Panc1 (cell line): Measurements from ENCODE around the gene C1QA. TPM values are rescaled to one million over a fixed set of nuclear protein-coding genes. Genes with fewer than 3 reads are reported as not detected.

ENCODE experiments used
- ATAC-seq: fragments of 200-7000 bp; cut with Tn5 transposase; 2 replicates; pipeline ENCODE4 v1.9.1; 2020; ENCODE audit warnings: mild to moderate bottlenecking, moderate library complexity
- BruUV-seq: library from RNA; stranded (reverse); fragments of 400-500 nt; replicated peaks from 2 replicates; lab custom pipeline; 2021; lab: Mats Ljungman, UMichigan
- CTCF ChIA-PET: fragments of 300-600 bp; sonication (Branson Sonifier 250); formaldehyde crosslinking; loops from one replicate; lab custom pipeline; 2022; ENCODE audit warnings: antibody characterized with exemption; lab: Charles Lee
- POLR2A ChIA-PET: fragments of 300-600 bp; sonication (Branson Sonifier 250); formaldehyde crosslinking; loops from one replicate; lab custom pipeline; 2022; ENCODE audit warnings: antibody characterized with exemption; lab: Charles Lee
- DNase-seq: peaks from one replicate; pipeline ENCODE4 v3.0.0-alpha.2; 2010; ENCODE audit warnings: low read depth, low spot score
- H3K27ac ChIP-seq: 2 replicates; pipeline ENCODE4 v1.5.1; 2011; ENCODE audit warnings: mild to moderate bottlenecking, low read length, inconsistent platforms
- H3K27me3 ChIP-seq: fragments of 200-500 bp; sonication (Bioruptor generic); 2 replicates; pipeline ENCODE4 v1.6.0; 2014; ENCODE audit warnings: low read length, inconsistent platforms; ENCODE audit not compliant: control insufficient read depth, insufficient read depth
- H3K36me3 ChIP-seq: fragments of 200-500 bp; sonication (Bioruptor generic); 2 replicates; pipeline ENCODE4 v1.5.1; 2014; ENCODE audit warnings: inconsistent platforms, mild to moderate bottlenecking, low read length, moderate library complexity; ENCODE audit not compliant: control insufficient read depth, insufficient read depth
- H3K4me1 ChIP-seq: 2 replicates; pipeline ENCODE4 v1.5.1; 2011; ENCODE audit warnings: inconsistent platforms, mild to moderate bottlenecking, low read length, moderate library complexity; ENCODE audit not compliant: control insufficient read depth, insufficient read depth
- H3K4me3 ChIP-seq, 2 experiments: 2 replicates each; pipeline ENCODE4 v1.5.1; 2011 to 2012; ENCODE audit warnings: low read depth in 2 of 2, low read length in 2 of 2, mild to moderate bottlenecking in 2 of 2, inconsistent platforms in 1 of 2, moderate library complexity in 1 of 2
- H3K9me3 ChIP-seq: fragments of 200-500 bp; sonication (Bioruptor generic); 2 replicates; pipeline ENCODE4 v1.5.1; 2014; ENCODE audit warnings: low read depth, mild to moderate bottlenecking, inconsistent platforms, low read length, moderate library complexity; ENCODE audit not compliant: control insufficient read depth, insufficient read depth
- CTCF ChIP-seq: fragments of 450-650 bp; IDR thresholded peaks from 2 replicates; pipeline ENCODE4 v1.5.1; 2017; ENCODE audit warnings: mild to moderate bottlenecking
- POLR2AphosphoS5 ChIP-seq: IDR thresholded peaks from 2 replicates; pipeline ENCODE4 v1.6.1; 2012; ENCODE audit warnings: mild to moderate bottlenecking, low read depth, low read length, moderate library complexity
- REST ChIP-seq, 2 experiments: IDR thresholded peaks; 2 replicates each; pipeline ENCODE4 v1.6.1; 2011 to 2012; ENCODE audit warnings: low read depth in 2 of 2, control low read depth in 1 of 2, low read length in 1 of 2, mild to moderate bottlenecking in 1 of 2, moderate library complexity in 1 of 2; ENCODE audit not compliant: insufficient read depth in 1 of 2
- SIN3A ChIP-seq: IDR thresholded peaks from 2 replicates; pipeline ENCODE4 v1.6.1; 2012; ENCODE audit warnings: low read depth, mild to moderate bottlenecking, low read length, moderate library complexity, borderline replicate concordance; ENCODE audit not compliant: insufficient read depth
- TCF7L2 ChIP-seq: IDR thresholded peaks from 2 replicates; pipeline ENCODE4 v1.6.1; 2011; ENCODE audit warnings: mild to moderate bottlenecking, low read depth, low read length, inconsistent platforms
- in situ Hi-C: cut with HindIII; loops from 2 replicates; pipeline ENCODE4 v1.10.0; 2016; ENCODE audit warnings: low sequenced_read_pairs, low pct_unique_long_range_greater_than_20kb
- intact Hi-C: fragments of 100-400 bp; cut with micrococcal nuclease; formaldehyde crosslinking; loops from one replicate; pipeline ENCODE4 v1.10.0; 2022; ENCODE audit not compliant: unreplicated experiment
- total RNA-seq: library from RNA; stranded (reverse); gene quantifications from one replicate; pipeline ENCODE4 v1.2.1, GENCODE V29; 2021; ENCODE audit not compliant: unreplicated experiment

The C1QA gene
- total RNA-seq, 1 experiment from 2014 or later: 0.41 TPM

GRCh38 chr1:22636927-22637326 is 499 bp downstream of the C1QA start:
- Histone ChIP-seq H3K4me3 (no peak overlapping the region), H3K9me3 (no peaks in the 10 kb centered on the region), H3K27me3 (peaks cover 3% of the 10 kb centered on the region), H3K36me3 (no peaks in the 10 kb centered on the region), H3K27ac (no peak overlapping the region), H3K4me1 (no peaks in the 10 kb centered on the region)
- in situ Hi-C loops (no loop called here), intact Hi-C loops (no loop called here)
- DNase-seq: no peak
- ChIA-PET CTCF (no interaction called here), POLR2A (no interaction called here)
- ATAC-seq: no peak
- BruUV-seq: no TSS peak
- TF ChIP-seq CTCF (no peak), SIN3A (no peak), POLR2AphosphoS5 (no peak), TCF7L2 (no peak), REST (IDR thresholded peaks at IDR 0.05; ENCODE audit: insufficient read depth in 1 of 2, low read depth in 2 of 2, low read length in 1 of 2) (no peak)

DNA sequence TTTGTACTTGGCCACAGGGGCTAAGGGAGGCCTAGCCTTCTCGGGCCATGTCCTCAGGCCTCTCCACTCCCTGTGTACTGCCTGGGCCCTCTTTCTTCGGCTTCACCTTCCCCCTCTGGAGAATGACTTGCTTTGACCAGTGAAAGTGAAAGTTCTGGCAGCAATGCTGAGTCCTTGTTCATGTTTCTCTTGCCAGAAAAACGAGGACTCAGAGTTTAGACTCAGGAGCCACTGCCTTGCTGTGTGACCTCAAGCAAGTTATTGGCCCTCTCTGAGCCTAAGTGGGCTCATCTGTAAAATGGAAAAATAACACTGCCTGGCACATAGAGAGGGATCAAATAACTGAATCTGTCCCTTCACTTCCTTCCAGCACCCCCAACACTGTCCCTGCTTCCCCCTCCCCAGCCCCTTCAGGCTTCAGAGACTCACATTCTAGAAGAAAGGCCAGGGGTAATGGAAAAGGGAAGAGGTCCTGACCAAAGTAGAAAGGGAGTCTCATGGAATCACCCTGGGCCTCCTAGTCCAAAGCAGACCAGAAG is 1.5 kb downstream of the C1QA start:
- CTCF ChIA-PET: no interaction called here
- in situ Hi-C loops (no loop called here), intact Hi-C loops (no loop called here)
- Histone ChIP-seq H3K4me3 (no peak overlapping the region), H3K27me3 (peaks cover 3% of the 10 kb centered on the region), H3K27ac (no peak overlapping the region), H3K4me1 (no peaks in the 10 kb centered on the region), H3K36me3 (no peaks in the 10 kb centered on the region), H3K9me3 (no peaks in the 10 kb centered on the region)
- ATAC-seq: no peak
- BruUV-seq: no TSS peak
- no peak for TF ChIP-seq POLR2AphosphoS5
- no peak for TF ChIP-seq SIN3A
- no peak for TF ChIP-seq TCF7L2
- no peak for TF ChIP-seq REST (IDR thresholded peaks at IDR 0.05; ENCODE audit: insufficient read depth in 1 of 2, low read depth in 2 of 2, low read length in 1 of 2)
- no peak for TF ChIP-seq CTCF
- no peak for DNase-seq
- POLR2A ChIA-PET: no interaction called here
